GM18861 (cell line): Measurements from ENCODE around the gene TRMT1.

Experiments used
- ATAC-seq: cut with Tn5 transposase; IDR thresholded peaks from one replicate; pipeline ENCODE4 v1.9.1; 2021; ENCODE audit not compliant: unreplicated experiment

The TRMT1 gene

DNA sequence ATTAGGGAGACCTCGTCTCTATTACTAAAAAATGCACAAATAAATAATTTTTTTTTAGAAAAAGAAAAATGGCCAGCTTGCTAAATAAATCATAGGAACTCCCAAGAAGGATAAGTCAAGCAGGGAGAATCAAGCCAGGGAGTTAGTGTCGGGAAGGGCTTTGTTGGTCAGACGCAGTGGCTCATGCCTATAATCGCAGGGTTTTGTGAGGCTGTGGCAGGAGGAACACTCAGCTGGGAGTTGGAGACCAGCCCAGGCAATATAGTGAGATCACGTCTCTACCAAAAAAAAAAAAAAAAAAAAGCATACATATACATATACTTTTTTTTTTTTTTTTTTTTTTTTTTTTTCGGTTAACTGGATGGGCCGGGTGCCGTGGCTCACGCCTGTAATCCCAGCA, 10.5 kb upstream of the TRMT1 start:
- ATAC-seq = no peak

DNA sequence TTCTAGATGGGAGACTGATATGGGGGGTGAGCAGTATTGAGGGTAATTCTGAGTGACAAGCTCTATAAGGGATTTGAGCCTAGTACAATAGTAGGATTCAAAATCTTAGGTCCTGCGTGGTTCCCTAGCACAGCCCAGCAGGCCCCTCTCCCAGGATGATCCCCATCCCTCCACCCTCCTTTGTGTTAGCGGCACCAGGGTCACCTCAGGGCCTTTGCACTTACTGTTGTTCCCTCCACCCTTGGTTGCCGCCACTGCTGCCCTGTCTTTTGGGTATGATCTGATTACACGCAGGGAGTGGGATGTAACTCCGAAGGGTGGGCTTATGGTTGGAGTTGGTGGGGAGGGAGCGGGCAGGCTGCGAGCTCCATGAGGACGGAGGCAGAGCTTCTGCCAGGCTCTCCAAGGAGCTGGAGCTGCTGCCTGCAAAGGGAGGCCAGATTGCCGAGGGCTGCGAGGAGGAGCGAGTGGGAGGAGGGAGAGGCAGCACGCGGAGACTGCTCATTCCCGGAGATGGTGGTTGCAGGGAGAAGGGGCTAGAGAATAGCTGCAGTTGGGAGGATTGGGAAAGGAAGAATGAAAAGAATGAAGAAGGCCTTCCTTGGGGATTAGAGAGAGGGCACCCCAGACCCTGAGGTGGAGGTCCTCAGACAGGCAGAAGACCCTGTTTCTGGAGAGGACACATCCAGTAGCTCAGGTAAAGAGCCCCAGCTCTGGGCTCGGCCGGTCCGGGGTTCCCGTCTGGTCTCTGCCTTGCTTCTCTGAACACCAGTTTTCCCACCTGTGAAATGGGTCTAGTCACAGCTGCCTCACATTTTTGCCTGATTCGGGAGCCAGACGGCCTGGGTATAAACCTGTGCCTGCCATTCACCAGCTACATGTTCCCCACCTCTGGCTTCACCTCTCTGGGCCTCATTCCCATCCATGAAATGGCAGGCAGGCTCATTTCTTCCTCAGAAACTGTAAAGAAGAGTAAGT, 6.7 kb upstream of the TRMT1 start:
- ATAC-seq = no peak

DNA sequence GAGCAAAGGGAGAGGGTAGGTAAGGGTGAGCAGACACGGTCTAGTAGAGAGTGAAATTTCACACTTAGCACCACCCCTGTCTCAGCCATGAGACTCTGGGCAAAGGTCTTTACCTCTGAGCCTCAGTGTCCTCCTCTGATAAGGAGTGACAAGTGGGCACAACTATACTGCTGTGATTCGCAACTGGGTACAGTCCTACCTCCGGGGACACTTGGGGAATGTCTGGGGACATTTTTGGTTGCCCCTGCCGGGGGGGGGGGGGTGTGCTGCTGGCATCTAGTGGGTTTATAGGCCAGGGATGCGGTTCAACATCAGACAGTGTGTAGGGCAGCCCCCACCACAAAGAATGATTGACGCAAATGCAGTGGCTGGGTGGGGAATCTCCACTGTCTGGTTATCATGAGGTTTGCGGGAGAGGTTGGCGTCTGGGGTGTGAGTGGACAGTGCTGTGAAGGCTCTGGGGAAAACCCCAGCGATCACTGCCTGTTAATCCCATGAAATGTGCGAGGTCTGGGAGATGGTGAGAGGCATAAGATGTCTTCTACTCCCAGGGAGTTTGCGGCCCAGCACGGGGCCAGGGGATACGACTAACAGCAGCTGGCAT, 5.8 kb upstream of the TRMT1 start:
- no peak for ATAC-seq

DNA sequence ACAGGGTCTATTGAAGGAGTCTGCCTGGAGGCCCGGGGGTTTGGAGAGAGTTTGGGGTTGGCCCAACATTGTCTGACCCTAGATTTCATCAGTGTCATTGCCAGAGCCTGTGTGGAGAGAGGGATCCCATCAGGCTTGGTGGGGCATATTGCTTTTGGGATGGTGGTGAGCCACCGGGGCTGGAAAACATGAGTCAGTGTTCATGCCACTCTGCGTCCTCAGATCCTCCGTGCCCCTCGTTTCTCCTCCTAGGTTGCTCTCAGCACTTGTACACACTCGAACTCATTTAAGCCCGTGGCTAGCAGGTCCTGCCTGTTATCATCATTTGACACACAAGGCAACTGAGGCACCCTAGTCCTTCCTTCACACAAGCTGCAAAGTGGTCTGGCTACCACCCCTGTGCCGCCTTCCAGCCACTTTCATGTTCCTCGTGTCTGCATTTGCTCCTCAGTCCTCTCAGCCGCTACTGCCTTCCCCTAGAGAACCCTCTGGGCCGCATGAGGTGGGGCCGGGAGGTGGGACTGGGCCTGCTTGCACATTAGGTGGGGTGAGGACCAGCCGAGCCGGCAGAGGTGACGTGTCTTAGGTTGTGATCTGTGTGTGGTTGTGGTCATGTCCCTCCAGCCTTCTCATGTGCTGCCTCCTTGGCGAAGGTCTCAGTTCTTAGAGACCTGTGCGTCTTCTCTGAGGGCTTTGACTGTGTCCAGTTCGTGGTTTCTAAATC, 5.2 kb upstream of the TRMT1 start:
- no peak for ATAC-seq

GRCh38 chr19:13120817-13121216, 4.3 kb upstream of the TRMT1 start:
- ATAC-seq = no peak

DNA sequence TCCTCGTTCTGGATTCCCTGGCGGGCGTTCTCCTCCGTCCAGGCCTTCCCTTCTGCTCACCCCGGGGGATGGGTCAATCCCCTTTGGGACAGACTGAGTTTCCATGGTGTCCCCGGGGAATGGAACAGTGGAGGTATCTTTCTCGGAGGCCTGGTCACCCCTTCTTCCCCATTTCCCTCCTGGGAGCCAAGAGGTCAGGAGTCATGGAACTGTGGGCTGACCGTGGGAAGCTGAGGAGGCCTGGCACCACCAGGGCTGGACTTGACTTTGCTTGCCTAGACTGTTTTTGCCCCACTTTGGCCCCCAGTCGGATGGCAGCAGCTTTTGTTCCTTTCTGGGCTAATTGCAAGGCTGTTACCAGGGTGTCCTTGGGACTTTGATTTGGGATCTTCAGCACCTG, 3.5 kb upstream of the TRMT1 start:
- no peak for ATAC-seq

DNA sequence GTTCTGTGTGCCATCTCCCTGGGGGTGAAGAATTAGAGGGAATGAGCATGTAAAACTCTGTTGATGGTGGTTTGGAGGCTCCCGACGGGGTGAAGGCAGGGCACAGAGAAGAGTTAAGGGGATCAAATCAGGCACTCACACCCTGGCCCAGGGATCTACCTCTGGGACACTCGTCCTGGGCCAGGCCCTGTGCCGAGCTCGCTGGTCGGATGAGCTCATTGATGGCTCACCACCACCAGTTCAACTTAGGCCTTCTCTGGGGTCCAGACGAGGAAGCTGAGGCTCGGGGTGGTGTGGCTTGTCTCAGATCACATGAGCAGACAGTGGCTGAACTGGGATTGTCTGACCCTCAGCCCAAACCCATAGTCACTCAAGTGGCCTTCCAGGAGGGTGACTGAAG, 3.1 kb upstream of the TRMT1 start:
- no peak for ATAC-seq

DNA sequence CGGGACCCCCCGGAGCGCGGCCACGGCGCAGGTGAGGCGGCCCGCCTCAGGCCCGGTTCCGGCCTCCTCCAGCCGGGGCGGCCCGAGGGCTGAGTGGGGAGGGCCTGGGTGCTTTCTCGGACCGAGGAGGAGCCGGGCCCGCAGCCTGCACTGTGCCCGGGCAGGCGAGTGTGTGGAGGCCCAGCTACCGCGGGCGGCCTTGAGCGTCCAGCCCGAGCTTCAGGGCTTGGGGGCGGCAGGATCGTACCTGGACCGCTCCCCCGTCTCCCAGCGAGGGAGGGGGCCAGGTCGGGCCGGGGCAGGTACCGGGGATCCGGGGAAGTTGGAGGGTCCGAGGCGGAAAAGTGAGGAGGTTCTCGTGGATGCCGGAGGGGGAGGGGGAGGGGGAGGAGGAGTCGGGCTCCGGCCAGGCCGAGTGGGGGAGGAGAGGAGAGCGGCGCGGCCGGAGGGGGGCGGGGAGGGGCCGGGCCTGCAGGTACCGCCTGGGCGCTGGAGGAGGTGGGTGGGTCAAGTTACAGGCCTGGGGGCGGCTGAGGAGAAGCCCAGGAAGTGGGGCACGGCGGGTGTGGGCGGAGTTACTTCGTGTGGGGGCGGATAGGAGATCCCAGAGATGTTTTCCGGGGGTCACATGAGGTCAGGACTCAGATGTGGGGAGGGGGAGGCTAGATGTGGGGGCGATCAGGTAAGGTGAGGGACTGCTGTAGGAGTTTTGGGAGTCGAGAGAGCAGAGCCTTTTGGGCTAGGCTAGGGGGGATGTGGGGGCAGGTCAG, 2.1 kb upstream of the TRMT1 start:
- ATAC-seq = peak; percentile 3

DNA sequence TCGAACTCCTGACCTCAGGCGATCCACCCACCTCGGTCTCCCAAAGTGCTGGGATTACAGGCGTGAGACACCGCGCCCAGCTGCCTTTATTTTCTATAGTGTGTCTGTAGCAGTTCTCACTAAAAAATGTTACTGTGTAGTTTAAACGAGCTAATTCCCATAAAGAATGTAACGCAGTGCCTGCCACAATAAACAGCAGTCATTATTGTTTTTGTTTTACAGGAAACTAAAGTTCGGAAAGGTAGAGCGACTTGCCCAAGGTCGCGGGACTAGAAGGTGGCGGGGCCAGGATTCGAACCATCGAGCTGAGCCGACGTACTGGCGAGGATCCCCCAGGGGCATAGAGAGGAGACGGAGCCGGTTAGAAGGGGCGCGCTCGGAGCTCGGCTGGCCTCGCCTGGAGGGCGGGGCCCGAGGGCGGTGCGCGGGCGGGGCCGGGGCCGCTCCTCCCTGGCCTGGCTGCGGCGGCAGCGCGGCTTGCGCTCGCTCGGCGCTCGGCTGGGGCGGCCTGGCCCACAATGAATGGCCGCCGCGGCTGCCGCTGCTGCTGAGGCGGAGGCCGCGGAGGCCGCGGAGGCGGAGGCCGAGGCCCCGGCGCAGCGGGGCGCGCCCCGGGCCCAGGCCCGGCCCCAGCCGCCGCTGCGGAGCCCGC, 1.4 kb upstream of the TRMT1 start, which contains the start of gene NACC1:
Gene NACC1 (plus strand): TSS at position 493 of the 652 bp plus-strand sequence. CDS start 16,944 bp downstream, outside the sequence.
- peak; percentile 49 for ATAC-seq

DNA sequence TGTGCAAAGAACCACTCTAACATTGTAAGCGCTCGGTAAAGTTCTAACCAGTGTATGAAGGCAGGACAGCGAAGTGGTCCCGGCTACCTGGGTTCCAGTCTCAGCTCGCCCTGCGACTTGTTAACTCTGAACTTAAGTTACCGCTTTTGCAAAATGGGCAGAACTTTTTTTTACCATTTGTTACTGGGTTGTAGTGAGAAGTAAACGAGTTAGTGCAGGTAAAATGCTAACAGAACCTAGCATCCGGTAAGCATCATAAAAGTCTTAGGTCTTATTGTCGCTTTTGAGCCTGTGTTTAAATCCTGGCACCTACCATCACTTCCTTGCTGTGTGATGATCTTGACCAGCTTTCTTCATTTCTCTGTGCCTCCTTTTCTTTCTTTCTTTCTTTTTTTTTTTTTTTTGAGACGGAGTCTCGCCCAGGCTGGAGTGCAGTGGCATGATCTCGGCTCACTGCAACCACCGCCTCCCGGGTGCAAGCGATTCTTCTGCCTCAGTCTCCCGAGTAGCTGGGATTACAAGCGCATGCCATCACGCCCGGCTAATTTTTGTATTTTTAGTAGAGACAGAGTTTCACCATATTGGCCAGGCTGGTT, 734 bp upstream of the TRMT1 start:
- ATAC-seq = no peak

DNA sequence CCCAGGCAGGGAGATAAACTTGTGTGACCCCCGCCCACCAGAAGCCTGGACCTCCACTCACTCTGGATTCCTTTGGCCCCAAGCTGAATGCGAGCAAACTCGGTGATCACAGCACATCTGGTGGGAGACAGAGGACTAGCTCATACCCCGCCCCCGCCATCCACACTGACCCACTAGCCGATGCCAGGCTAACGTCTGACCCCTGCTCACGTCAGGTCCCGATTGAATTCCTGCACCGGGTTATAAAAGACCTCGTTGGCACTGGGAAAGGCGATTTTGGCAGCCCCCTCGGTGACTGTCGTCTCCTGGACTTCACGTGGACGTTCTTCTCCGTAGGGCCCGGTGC, 631 bp downstream of the TRMT1 start:
- no peak for ATAC-seq

DNA sequence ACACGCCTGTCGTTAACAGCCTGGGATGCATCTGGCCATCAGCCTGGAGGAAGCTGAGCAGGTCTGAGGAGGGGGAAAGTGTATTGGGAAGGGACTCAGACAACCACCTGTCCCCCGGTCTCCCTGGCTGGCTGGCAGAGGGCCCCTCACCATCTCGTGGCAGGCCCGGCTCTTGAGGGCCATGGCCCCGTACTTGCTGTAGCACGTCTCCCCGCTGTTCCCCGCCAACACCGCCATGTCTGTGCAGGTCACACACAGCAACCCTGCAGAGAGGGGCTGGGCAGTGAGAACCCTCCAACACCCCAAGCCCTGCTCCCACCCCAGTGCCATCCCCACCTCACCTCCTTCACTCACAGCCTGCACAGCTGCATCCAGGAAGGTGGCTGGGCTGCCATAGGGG, 4.0 kb downstream of the TRMT1 start:
- no peak for ATAC-seq

- no peak for ATAC-seq
These were observed 6.4 kb downstream of the TRMT1 start for GRCh38 chr19:13110099-13110610.

DNA sequence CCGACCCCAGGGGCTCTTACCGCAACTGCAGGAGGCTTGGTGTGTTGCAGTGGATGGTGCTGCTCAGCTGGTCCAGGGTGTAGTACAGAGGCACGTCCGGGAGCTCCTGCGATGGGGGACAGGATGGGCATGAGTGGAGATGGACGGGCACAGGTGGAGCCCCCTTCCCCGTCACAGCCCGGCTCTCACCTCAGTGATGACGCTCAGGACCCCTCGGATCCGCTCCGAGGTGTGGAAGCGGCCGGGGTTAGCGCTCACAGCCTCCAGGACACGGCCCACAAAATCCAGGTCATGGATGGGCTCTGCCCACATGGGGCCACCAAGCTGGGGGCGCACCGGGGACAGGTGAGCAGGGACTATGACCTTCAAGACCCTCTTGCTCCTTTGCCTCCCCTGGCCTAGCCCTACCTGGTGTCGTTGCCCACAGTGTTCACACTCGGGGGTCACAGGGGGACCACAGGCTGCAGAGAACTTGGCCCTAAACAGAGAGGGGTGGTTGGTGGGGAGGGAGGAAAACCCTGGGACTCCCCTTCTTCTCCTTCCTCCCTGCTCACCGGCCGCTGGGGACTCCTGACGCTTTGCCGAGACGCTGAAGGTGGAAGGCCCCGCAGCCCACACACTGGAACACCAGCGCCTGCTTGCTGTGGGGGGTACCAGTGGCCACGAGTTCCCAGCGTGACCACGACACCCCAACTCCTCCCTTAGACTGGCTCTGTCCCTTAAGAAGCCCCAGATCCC, 7.0 kb downstream of the TRMT1 start:
- no peak for ATAC-seq

DNA sequence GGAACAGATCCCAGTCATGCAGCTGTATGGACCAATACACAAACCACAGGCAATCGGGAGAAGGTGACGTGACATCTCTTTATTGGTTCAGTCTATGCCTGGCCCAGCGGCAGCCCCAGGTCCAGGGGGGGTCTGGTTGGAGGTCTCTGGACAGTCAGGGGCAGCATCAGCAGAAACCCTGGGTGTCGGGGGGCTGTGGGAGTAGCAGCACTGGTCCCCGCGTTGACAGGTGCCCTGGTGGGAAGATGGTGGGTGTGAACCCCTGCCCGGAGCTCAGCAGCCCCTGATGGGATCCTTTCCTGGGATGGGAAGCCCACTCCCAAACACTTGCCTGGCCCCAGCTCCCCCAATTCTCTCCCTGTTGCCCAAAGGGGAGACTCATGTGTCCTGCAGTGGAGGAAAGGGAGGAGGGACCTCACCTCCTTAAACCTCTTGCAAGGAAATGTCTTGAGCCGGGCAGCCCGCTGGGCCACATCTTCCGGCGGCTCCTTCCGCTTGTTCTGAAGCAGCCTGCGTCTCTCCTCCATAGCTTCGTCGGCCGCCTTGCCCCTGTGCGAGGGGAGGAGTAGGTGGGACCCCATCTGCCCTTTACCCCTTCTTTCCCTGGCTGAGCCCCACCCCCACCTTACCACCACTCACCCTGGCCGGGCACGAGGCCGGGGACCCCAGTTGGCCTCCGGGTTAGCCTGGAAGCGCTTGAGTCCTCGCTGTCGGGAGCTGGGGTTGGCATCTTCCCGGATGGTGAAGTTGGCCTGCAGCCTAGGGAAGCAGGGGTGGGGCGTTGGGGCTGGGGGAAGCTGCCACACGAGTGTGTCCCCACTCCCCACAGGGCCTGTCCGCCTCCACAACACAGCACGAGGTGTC, 11.5 kb downstream of the TRMT1 start:
- ATAC-seq = no peak

- peak; percentile 27 for ATAC-seq
These were observed 12.1 kb downstream of the TRMT1 start for GRCh38 chr19:13104360-13104847.

DNA sequence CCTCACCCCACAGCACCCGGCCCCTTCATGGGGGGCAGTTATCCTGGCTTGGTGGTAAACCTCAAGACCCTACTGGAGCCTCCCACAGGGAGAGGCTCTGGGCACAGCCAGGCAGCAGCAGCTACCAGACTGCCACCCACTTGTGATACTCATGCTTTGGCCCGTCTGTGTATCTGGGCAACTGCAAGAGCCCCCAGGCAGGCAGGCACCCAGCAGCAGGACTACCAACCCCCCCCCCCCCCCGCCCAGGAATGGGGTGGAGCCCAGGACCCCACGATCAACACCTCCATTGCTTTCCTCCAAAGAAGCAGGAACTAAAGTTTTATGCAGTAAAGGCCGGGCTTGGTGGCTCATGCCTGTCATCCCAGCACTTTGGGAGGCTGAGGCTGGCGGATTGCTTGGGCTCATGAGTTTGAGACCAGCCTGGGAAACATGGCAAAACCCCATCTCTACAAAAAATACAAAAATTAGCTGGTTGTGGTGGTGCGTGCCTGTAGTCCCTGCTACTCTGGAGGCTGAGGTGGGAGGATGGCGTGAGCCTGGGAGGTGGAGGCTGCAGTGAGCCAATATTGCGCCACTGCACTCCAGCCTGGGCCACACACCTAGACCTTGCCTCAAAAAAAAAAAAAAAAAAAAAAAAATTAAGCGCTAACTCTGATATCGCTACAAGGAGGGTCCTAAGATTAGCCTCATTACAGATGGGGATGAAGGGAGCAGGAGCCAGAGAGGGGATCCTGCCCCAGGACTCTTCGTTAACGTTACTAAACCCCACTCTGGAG, 12.8 kb downstream of the TRMT1 start:
- no peak for ATAC-seq
